Endothelial cell (in vitro differentiated cells): ENCODE measurements around the gene CD59. TPM values are rescaled to one million over a fixed set of nuclear protein-coding genes. Genes with fewer than 3 reads are reported as not detected.

ENCODE experiments used
- DNase-seq: peaks from one replicate; pipeline ENCODE4 v3.0.0; 2021; ENCODE audit warnings: low spot score
- H3K27ac Mint-ChIP-seq: one replicate; pipeline ENCODE4 v1.8.0; 2021; ENCODE audit warnings: mixed read lengths, inconsistent platforms; ENCODE audit not compliant: unreplicated experiment
- H3K27me3 Mint-ChIP-seq: one replicate; pipeline ENCODE4 v1.8.0; 2021; ENCODE audit warnings: mild to moderate bottlenecking, moderate library complexity, mixed read lengths, inconsistent platforms; ENCODE audit not compliant: unreplicated experiment
- H3K36me3 Mint-ChIP-seq: one replicate; pipeline ENCODE4 v1.8.0; 2021; ENCODE audit warnings: mild to moderate bottlenecking, low read depth, mixed read lengths, inconsistent platforms; ENCODE audit not compliant: unreplicated experiment
- H3K4me1 Mint-ChIP-seq: one replicate; pipeline ENCODE4 v1.8.0; 2021; ENCODE audit warnings: mild to moderate bottlenecking, mixed read lengths, inconsistent platforms; ENCODE audit not compliant: unreplicated experiment
- H3K4me3 Mint-ChIP-seq: one replicate; pipeline ENCODE4 v1.8.0; 2021; ENCODE audit warnings: mild to moderate bottlenecking, mixed read lengths, inconsistent platforms; ENCODE audit not compliant: unreplicated experiment
- H3K9me3 Mint-ChIP-seq: one replicate; pipeline ENCODE4 v1.8.0; 2021; ENCODE audit warnings: mixed read lengths, inconsistent platforms; ENCODE audit not compliant: unreplicated experiment
- CTCF ChIP-seq: fragments of 200-600 bp; sonication (generic); IDR thresholded peaks from one replicate; pipeline ENCODE4 v1.5.0; 2021; ENCODE audit warnings: antibody characterized with exemption; ENCODE audit not compliant: unreplicated experiment
- total RNA-seq: library from RNA; stranded (reverse); fragmentation: NEBNext Ultra II Directional; extraction: Animal tissue kit (Norgen Biotek cat#: 25700); gene quantifications from one replicate; pipeline ENCODE4 v1.2.1, GENCODE V29; 2021; ENCODE audit not compliant: unreplicated experiment

The CD59 gene
- total RNA-seq, 1 donor from 2014 or later = 101 TPM

- H3K4me3 Mint-ChIP-seq = no peak overlapping the region
- DNase-seq = no peak
- no peaks in the 10 kb centered on the region for H3K36me3 Mint-ChIP-seq
- H3K27ac Mint-ChIP-seq = no peak overlapping the region
- H3K4me1 Mint-ChIP-seq = peaks cover 3% of the 10 kb centered on the region
- H3K9me3 Mint-ChIP-seq = no peaks in the 10 kb centered on the region
- no peaks in the 10 kb centered on the region for H3K27me3 Mint-ChIP-seq
- no peak for TF ChIP-seq CTCF
Observed at GRCh38 chr11:33747979-33748378, 11.8 kb upstream of the CD59 start.

GRCh38 chr11:33743291-33743690 lies 7.1 kb upstream of the CD59 start:
- no peaks in the 10 kb centered on the region for H3K9me3 Mint-ChIP-seq
- TF ChIP-seq CTCF = no peak
- H3K4me1 Mint-ChIP-seq = peaks cover 3% of the 10 kb centered on the region
- peaks cover 5% of the 10 kb centered on the region for H3K36me3 Mint-ChIP-seq
- DNase-seq = no peak
- H3K27me3 Mint-ChIP-seq = no peaks in the 10 kb centered on the region
- H3K27ac Mint-ChIP-seq = no peak overlapping the region
- no peak overlapping the region for H3K4me3 Mint-ChIP-seq

- peaks cover 5% of the 10 kb centered on the region for H3K36me3 Mint-ChIP-seq
- H3K9me3 Mint-ChIP-seq = no peaks in the 10 kb centered on the region
- H3K27me3 Mint-ChIP-seq = no peaks in the 10 kb centered on the region
- H3K27ac Mint-ChIP-seq = no peak overlapping the region
- no peak overlapping the region for H3K4me3 Mint-ChIP-seq
- no peak for DNase-seq
- H3K4me1 Mint-ChIP-seq = peaks cover 3% of the 10 kb centered on the region
- peak; percentile 48 for TF ChIP-seq CTCF
Observed at GRCh38 chr11:33742249-33742851, 6.1 kb upstream of the CD59 start.

- Mint-ChIP-seq H3K27ac (no peak overlapping the region), H3K4me3 (no peak overlapping the region), H3K9me3 (no peaks in the 10 kb centered on the region), H3K27me3 (no peaks in the 10 kb centered on the region), H3K36me3 (peaks cover 5% of the 10 kb centered on the region), H3K4me1 (peaks cover 7% of the 10 kb centered on the region)
- no peak for DNase-seq
- TF ChIP-seq CTCF = no peak
Observed at GRCh38 chr11:33741806-33742205, 5.6 kb upstream of the CD59 start.

GRCh38 chr11:33737362-33737821 lies 1.2 kb upstream of the CD59 start:
- DNase-seq = no peak
- H3K36me3 Mint-ChIP-seq = peaks cover 10% of the 10 kb centered on the region
- TF ChIP-seq CTCF = no peak
- H3K27me3 Mint-ChIP-seq = no peaks in the 10 kb centered on the region
- no peaks in the 10 kb centered on the region for H3K9me3 Mint-ChIP-seq
- no peak overlapping the region for H3K4me3 Mint-ChIP-seq
- H3K27ac Mint-ChIP-seq = no peak overlapping the region
- peaks cover 17% of the 10 kb centered on the region for H3K4me1 Mint-ChIP-seq
